Activated CD8-positive, alpha-beta T cell treated with anti-CD3 and anti-CD28 coated beads, Interleukin-2, amount 10 ng/mL, durations not matched to agents 7 days and 5 days (primary cell): Measurements from ENCODE around the gene CTAG2. TPM values are rescaled to one million over a fixed set of nuclear protein-coding genes. Genes with fewer than 3 reads are reported as not detected.
A peak's percentile ranks its signal among the peaks of the same experiment; 100 is the strongest.
"Not testable (repeated sequence)": the region's sequence is repeated elsewhere in the genome, so short reads cannot be mapped to it uniquely, and the experiment has no call there.

ENCODE experiments used
- ATAC-seq: fragments of 150-1000 bp; cut with Tn5 transposase; one replicate; pipeline ENCODE4 v1.10.0; 2021; ENCODE audit warnings: moderate library complexity
- CTCF ChIA-PET: fragments of 350-600 bp; sonication (Branson Sonifier 250); formaldehyde crosslinking; loops from one replicate; lab custom pipeline; 2021; ENCODE audit warnings: antibody characterized with exemption; lab: Charles Lee
- POLR2A ChIA-PET: fragments of 350-600 bp; sonication (Branson Sonifier 250); formaldehyde crosslinking; loops from one replicate; lab custom pipeline; 2021; ENCODE audit warnings: antibody characterized with exemption; lab: Charles Lee
- DNase-seq: peaks from one replicate; pipeline ENCODE4 v3.0.0-alpha.2; 2020
- H3K27ac Mint-ChIP-seq: one replicate; pipeline ENCODE4 v1.8.0; 2021; ENCODE audit warnings: mild to moderate bottlenecking, mixed read lengths
- H3K27me3 Mint-ChIP-seq: one replicate; pipeline ENCODE4 v1.8.0; 2021; ENCODE audit warnings: low read depth, mixed read lengths
- H3K36me3 Mint-ChIP-seq: one replicate; pipeline ENCODE4 v1.8.0; 2021; ENCODE audit warnings: low read depth, mixed read lengths
- H3K4me1 Mint-ChIP-seq: one replicate; pipeline ENCODE4 v1.8.0; 2021; ENCODE audit warnings: low read depth, mixed read lengths
- H3K4me3 Mint-ChIP-seq: one replicate; pipeline ENCODE4 v1.8.0; 2021; ENCODE audit warnings: mild to moderate bottlenecking, mixed read lengths
- H3K9me3 Mint-ChIP-seq: one replicate; pipeline ENCODE4 v1.8.0; 2022; ENCODE audit warnings: mixed read lengths; ENCODE audit not compliant: insufficient read depth
- total RNA-seq, 2 experiments: library from RNA; stranded (reverse); gene quantifications; one replicate each; pipeline ENCODE4 v1.2.3, GENCODE V29; 2021

CTAG2 gene
- total RNA-seq, 2 experiments from 2014 or later, result not detected

DNA sequence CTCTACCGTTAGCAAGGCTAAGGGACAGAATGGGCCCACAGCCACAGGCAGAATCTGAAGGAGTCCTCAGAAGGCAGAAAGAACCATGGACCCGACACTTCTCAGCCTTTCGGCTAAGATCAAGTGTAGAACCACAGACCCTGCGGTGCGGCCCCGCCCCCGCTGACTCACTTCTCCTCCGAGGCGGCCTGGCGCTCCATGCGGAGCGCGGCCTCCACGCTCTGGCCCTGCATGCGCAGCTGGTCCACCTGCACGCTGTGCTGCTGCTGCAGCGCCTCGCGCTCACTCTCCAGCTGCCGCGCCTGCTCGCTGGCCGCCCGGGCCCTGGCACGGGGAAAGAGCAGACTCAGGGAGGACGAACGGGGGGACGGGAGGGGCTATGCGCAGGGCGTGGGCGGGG is 9.7 kb downstream of the CTAG2 start:
- POLR2A ChIA-PET, H3K27ac Mint-ChIP-seq, ATAC-seq, H3K27me3 Mint-ChIP-seq, H3K4me3 Mint-ChIP-seq, DNase-seq, H3K9me3 Mint-ChIP-seq, H3K4me1 Mint-ChIP-seq, H3K36me3 Mint-ChIP-seq, CTCF ChIA-PET: not testable (repeated sequence)

DNA sequence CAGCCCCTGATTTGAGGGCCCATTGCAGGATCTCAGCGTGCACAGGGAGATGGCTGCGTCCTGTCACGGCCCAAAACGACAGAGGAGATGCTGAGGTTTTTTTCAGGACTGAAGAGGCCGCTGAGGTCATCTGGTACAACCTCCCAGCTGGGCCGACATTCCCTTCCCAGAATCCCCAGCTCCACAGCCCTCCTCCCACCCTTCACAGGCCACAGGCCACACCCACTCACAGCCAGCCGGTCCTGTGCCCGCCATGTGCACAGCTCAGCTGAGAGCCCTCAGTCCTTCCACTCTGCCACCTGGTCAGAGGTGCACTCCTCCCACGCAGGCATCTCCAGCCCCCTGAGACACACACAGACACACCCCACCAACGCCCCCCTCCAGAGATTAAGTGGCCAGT is 11.6 kb downstream of the CTAG2 start:
- DNase-seq, ATAC-seq, POLR2A ChIA-PET, H3K4me3 Mint-ChIP-seq, H3K36me3 Mint-ChIP-seq, H3K27me3 Mint-ChIP-seq, H3K4me1 Mint-ChIP-seq, H3K9me3 Mint-ChIP-seq, H3K27ac Mint-ChIP-seq, CTCF ChIA-PET: not testable (repeated sequence)

DNA sequence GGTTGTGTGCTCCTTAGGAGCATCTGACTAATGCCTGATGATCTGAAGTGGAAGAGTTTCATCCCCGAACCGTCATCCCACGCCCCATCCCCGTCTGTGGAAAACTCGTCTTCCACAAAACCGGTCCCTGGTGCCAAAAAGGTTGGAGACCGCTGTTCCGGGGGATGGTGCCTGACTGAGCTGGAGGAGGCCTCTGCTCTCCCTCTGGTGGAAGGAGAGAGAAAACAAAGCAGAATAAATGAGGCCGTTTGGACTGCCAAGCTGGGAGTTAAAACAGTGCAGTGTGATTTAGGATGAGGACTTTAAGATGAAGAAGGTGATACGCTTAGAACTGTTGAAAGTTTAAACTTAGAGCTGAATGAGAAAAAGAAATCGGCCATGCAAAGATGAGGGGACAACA is 19.7 kb downstream of the CTAG2 start:
- H3K4me1 Mint-ChIP-seq, CTCF ChIA-PET, ATAC-seq, DNase-seq, H3K4me3 Mint-ChIP-seq, POLR2A ChIA-PET, H3K9me3 Mint-ChIP-seq, H3K27me3 Mint-ChIP-seq, H3K27ac Mint-ChIP-seq, H3K36me3 Mint-ChIP-seq: not testable (repeated sequence)

DNA sequence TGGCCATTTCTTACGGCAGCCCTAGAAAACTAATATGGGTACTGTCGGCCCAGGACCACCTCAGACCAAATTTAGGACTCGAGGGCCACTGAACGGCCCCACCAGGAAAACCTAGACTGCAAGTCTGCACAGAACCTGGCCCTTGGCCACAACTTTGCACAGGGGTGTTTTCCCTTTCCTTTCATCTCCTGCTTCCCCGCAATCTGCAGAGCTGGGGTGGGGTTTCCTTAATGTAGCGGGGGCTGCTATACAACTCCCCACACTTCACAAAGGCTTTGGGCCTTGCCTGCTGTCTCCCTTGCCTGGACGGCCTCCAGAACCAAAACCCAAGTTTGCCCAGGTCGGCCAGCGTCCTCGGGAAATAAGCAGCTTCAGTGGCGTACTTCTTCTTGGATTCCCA is 22.4 kb downstream of the CTAG2 start:
- H3K27ac Mint-ChIP-seq, ATAC-seq, H3K4me1 Mint-ChIP-seq, H3K9me3 Mint-ChIP-seq, H3K4me3 Mint-ChIP-seq, CTCF ChIA-PET, H3K27me3 Mint-ChIP-seq, DNase-seq, H3K36me3 Mint-ChIP-seq, POLR2A ChIA-PET: not testable (repeated sequence)

DNA sequence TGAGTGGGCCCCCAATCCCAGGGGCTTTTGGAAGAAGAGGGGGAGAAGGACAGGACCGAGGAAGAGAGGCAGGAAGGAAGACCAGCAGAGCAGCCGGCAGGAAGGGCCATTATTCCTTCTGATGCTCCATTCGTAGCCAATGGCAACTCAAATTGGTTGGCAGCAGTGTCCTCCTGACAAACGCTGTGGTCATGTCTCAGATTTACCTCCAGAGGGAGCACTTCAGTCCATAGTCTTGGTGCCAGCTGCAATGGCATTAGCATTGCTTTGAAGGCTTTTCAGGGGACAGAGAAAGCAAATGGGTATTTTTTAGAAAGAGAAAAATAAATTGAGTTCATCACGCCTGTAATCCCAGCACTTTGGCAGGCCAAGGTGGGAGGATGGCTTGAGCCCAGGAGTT is 24.4 kb downstream of the CTAG2 start:
- H3K27ac Mint-ChIP-seq, DNase-seq, H3K36me3 Mint-ChIP-seq, H3K4me1 Mint-ChIP-seq, CTCF ChIA-PET, H3K27me3 Mint-ChIP-seq, POLR2A ChIA-PET, H3K4me3 Mint-ChIP-seq, H3K9me3 Mint-ChIP-seq: not testable (repeated sequence)
- ATAC-seq, result peak; percentile 65

DNA sequence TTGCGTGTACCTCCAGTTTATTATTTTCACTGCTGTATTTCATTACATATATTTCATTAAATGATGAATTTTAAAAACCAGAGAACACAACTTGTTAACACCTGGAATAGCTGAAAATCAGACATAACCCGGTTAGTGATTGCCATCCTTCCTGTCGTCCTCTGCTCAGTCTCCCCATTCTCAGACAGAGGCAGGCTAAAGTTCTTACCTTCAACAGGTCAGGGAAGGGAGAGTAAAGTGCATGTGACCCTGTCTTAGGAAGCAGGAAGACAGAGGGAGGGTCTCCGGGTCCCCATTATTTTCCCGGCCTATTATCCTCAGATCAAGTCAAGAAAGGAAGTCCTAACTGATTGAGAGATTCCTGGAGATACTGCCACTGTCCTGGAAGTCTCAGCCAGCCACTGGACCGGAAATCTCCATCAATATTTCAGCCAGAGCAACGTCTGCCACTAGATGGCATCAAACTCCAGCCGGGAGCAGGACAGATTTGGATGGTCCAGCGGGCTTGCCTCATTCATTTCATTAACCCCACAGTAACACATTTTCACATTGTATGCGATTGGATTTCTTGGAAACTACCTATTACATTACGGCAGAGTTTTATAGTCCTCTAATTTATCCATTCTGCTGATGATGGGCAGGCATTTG is 32.5 kb downstream of the CTAG2 start:
- CTCF ChIA-PET, H3K9me3 Mint-ChIP-seq, ATAC-seq, POLR2A ChIA-PET, H3K27me3 Mint-ChIP-seq, H3K4me1 Mint-ChIP-seq, H3K27ac Mint-ChIP-seq, DNase-seq, H3K36me3 Mint-ChIP-seq, H3K4me3 Mint-ChIP-seq: not testable (repeated sequence)

DNA sequence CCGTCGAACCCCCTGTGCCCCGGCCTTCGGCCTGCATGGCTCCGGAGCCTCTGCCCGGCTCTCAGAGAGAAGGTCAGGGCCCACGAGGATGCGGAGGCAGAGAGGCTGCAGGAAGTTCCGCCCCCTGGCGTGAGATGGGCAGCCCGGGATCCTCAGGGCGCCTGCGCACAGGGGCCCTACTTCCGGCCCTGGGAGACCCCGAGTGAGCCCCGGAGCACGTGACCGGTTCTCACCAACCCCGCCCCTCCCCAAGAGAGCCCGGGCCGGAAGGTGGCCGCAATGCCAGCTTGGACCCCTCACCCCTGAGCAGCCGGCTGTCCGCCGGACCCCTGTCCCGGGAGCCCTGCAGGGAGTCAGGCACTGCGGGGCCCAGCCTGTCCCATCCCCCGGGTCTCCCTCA is 34.2 kb downstream of the CTAG2 start, which contains the start of gene CTAG1B:
CTAG1B (minus strand) TSS at position 101 of the 400 bp plus-strand sequence; CDS start at position 37, 64 bp downstream.
- H3K27ac Mint-ChIP-seq, H3K4me3 Mint-ChIP-seq, H3K36me3 Mint-ChIP-seq, H3K4me1 Mint-ChIP-seq, H3K27me3 Mint-ChIP-seq, DNase-seq, POLR2A ChIA-PET, ATAC-seq, H3K9me3 Mint-ChIP-seq, CTCF ChIA-PET: not testable (repeated sequence)

DNA sequence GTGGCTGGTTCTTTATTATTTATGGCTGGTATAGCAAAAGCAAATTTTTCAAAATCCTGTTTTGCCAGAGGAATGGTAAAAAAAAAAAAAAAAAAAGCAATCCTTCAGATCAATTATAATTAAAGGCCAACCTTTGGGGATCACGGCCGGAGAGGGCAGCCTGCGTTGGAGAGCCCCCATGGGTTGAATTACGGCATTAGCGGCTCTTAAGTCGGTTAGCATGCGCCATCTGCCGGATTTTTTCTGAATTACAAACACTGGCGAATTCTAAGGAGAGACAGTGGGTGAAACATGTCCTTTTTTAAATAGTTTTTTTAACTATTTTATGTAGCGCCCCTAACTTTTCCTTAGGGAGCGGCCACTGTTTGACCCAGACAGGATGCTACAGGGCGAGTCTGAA is 39.8 kb downstream of the CTAG2 start:
- ATAC-seq, CTCF ChIA-PET, DNase-seq, POLR2A ChIA-PET, H3K4me3 Mint-ChIP-seq, H3K9me3 Mint-ChIP-seq, H3K27me3 Mint-ChIP-seq, H3K4me1 Mint-ChIP-seq, H3K27ac Mint-ChIP-seq, H3K36me3 Mint-ChIP-seq: not testable (repeated sequence)

DNA sequence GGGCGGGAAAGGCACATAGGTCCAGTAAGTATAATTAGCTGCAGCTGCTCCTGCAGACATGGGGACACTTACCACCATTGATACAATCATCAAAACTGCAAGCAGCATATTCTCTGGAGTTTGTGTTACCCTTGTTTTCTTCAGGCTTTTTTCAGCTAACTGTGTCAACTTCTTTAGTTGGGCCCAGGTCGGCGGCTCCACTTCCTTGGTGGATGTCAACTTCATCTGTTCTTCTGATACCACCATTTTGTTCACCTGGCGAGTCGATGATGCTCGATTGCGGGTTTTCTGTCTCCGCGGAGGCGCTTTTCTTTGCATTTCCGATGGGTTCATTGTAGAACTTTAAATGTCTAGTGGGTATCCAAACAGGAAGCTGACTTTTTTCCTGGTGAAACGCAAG is 42.2 kb downstream of the CTAG2 start:
- DNase-seq, H3K27me3 Mint-ChIP-seq, H3K9me3 Mint-ChIP-seq, POLR2A ChIA-PET, ATAC-seq, H3K4me1 Mint-ChIP-seq, H3K36me3 Mint-ChIP-seq, H3K27ac Mint-ChIP-seq, H3K4me3 Mint-ChIP-seq: not testable (repeated sequence)
- CTCF ChIA-PET, result interaction anchor here (1.6 kb wide), 1 partner anchor 137 kb away, joined by 4 read pairs; no protein-coding TSS in a partner anchor

DNA sequence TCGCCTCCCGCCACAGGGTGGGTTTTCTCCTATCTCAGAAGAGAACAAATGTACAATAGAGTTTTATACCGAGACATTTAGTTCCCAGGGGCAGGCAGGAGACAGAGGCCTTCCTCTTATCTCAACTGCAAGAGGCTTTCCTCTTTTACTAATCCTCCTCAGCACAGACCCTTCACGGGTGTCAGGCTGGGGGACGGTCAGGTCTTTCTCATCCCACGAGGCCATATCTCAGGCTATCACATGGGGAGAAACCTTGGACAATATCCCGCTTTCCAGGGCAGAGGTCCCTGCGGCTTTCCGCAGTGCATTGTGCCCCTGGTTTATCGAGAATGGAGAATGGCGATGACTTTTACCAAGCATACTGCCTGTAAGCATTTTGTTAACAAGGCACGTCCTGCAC is 44.6 kb downstream of the CTAG2 start:
- ATAC-seq, result not testable (repeated sequence)

DNA sequence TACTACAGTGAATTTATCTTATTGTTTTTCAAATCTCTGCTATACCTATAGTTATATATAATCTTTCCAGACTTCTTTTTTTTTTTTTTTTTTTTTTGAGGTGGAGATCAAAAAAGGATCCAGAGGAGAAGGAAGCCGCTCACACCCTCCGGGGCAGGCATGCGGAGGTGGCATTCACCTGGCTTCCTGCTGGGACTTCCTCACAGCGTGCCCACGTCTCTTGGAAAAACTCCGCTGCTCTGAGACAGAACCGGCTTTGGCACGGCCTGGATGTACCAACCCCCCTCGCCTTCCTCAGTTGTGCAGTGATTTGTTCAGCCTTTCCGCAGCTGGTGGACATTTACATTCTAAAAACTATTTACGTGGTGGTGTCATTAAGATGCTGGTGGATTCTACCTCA is 45.4 kb downstream of the CTAG2 start:
- H3K4me3 Mint-ChIP-seq, H3K9me3 Mint-ChIP-seq, ATAC-seq, H3K27ac Mint-ChIP-seq, POLR2A ChIA-PET, DNase-seq, CTCF ChIA-PET, H3K36me3 Mint-ChIP-seq, H3K27me3 Mint-ChIP-seq: not testable (repeated sequence)
- peaks cover 12% of the 10 kb centered on the region for H3K4me1 Mint-ChIP-seq

More for the DNA sequence above, 44.6 kb downstream of the CTAG2 start:
- H3K4me3 Mint-ChIP-seq, H3K36me3 Mint-ChIP-seq, DNase-seq, H3K9me3 Mint-ChIP-seq, CTCF ChIA-PET, H3K27ac Mint-ChIP-seq, POLR2A ChIA-PET, H3K27me3 Mint-ChIP-seq: not testable (repeated sequence)
- peaks cover 12% of the 10 kb centered on the region for H3K4me1 Mint-ChIP-seq

DNA sequence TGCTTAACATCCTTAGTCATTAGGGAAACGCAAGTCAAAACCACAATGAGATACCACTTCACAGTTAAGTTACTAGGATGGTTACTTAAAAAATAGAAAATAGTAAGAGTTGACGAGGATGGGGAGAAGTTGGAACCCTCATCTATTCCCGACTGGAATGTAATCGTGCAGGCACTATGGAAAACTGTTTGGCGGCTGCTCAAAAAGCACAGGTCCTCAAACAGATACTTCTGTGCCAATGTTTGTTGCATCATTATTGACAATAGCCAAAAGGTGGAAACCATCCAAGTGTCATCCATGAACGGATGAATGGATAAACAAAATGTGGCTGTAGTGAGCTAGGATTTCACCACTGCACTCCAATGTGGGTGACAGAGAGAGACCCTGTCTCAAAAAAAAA is 46.0 kb downstream of the CTAG2 start:
- no peak for DNase-seq
- Mint-ChIP-seq H3K4me3 (no peak overlapping the region), H3K27me3 (no peaks in the 10 kb centered on the region), H3K4me1 (peaks cover 12% of the 10 kb centered on the region), H3K9me3 (no peaks in the 10 kb centered on the region), H3K27ac (no peak overlapping the region), H3K36me3 (no peaks in the 10 kb centered on the region)
- ATAC-seq, result no peak
- ChIA-PET CTCF (no interaction called here), POLR2A (no interaction called here)

DNA sequence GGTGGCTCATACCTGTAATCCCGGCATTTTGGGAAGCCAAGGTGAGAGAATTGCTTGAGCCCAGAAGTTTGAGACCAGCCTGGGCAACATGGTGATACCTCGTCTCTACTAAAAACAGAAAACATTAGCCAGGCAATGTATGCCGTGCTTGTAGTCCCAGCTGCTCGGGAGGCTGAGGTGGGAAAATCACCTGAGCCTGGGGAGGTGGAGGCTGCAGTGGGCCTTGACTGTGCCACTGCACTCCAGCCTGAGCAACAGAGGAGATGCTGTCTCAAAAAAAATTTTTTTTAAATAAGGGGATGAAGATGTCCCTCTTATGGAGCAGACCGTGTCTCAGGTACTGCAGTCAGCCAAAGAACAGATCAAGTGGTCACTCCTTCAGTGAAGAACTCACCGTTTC is 47.8 kb downstream of the CTAG2 start:
- no peaks in the 10 kb centered on the region for H3K27me3 Mint-ChIP-seq
- ChIA-PET POLR2A (no interaction called here), CTCF (no interaction called here)
- no peak for DNase-seq
- H3K9me3 Mint-ChIP-seq, result no peaks in the 10 kb centered on the region
- ATAC-seq, result no peak
- H3K4me3 Mint-ChIP-seq, result no peak overlapping the region
- H3K27ac Mint-ChIP-seq, result no peak overlapping the region
- H3K36me3 Mint-ChIP-seq, result no peaks in the 10 kb centered on the region
- H3K4me1 Mint-ChIP-seq, result peaks cover 12% of the 10 kb centered on the region
